Activated T-cell treated with anti-CD3 and anti-CD28 coated beads, Interleukin-2, amount 50 U/mL, for 72 hours (primary cell): ENCODE data around the gene TNNC2. TPM values are rescaled to one million over a fixed set of nuclear protein-coding genes. Genes with fewer than 3 reads are reported as not detected.
A peak's percentile ranks its signal among the peaks of the same experiment; 100 is the strongest.

Experiments
- ATAC-seq, 2 donors: fragments of 150-1000 bp; cut with Tn5 transposase; replicated peaks in 1 of 2; 2 replicates each; pipeline ENCODE4 v1.10.0; 2021; ENCODE audit warnings: moderate library complexity in 2 of 2, mild to moderate bottlenecking in 1 of 2
- DNase-seq, 2 donors: peaks; one replicate each; pipeline ENCODE4 v3.0.0; 2021 to 2022; ENCODE audit warnings: mixed read lengths in 1 of 2
- H3K27ac Mint-ChIP-seq: one replicate; pipeline ENCODE4 v1.8.0; 2022; ENCODE audit warnings: mild to moderate bottlenecking, moderate library complexity, mixed read lengths
- H3K27me3 Mint-ChIP-seq: one replicate; pipeline ENCODE4 v1.8.0; 2022; ENCODE audit warnings: low read depth, mixed read lengths
- H3K36me3 Mint-ChIP-seq, 2 donors: one replicate each; pipeline ENCODE4 v1.8.0; 2022; ENCODE audit warnings: mixed read lengths in 2 of 2, mild to moderate bottlenecking in 1 of 2; ENCODE audit not compliant: insufficient read depth in 2 of 2
- H3K4me1 Mint-ChIP-seq: one replicate; pipeline ENCODE4 v1.8.0; 2022; ENCODE audit warnings: low read depth, mixed read lengths
- H3K4me3 Mint-ChIP-seq, 2 donors: one replicate each; pipeline ENCODE4 v1.8.0; 2022; ENCODE audit warnings: mild to moderate bottlenecking in 2 of 2, mixed read lengths in 2 of 2, moderate library complexity in 2 of 2
- H3K9me3 Mint-ChIP-seq, 2 donors: one replicate each; pipeline ENCODE4 v1.8.0; 2022; ENCODE audit warnings: mixed read lengths in 2 of 2
- total RNA-seq, 2 donors: library from RNA; stranded (reverse); gene quantifications; one replicate each; pipeline ENCODE4 v1.2.3, GENCODE V29; 2022

Gene TNNC2
- total RNA-seq, 2 donors from 2014 or later, result 0.49 TPM; not detected in 1

DNA sequence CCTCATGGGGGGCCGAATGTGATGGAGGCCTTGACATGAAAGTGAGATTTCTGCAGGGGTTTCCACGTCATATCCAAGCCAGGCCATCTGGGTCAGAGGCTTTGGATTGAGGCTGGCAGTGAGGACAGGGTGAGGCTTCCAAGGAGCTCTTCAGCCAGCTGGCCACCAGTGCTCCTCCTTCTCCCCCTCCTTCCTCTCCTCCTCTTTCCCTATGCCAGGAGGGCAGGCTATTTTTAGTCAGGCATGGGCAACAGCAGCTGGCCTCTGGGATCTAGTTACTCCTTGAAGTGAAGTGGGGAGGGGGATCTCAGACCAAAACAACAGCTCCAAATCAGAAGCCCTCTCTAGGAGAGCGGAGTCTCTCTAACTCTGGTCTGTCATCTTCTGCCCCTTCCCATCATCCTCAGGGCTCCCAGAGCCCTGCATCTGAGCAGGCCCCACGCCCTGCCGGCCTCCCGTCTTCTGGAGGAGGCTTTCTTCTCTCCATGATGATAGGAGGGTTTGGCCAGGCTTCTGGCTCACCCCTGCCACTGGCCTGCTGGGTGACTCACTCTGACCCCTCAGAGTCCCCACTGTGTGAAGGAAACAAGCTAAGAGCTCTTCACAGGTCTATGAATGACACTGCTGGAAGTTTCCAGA lies 612 bp downstream of the TNNC2 start:
- Mint-ChIP-seq H3K36me3 (no peaks in the 10 kb centered on the region), H3K27ac (no peak overlapping the region), H3K9me3 (no peaks in the 10 kb centered on the region), H3K27me3 (peaks cover 34% of the 10 kb centered on the region), H3K4me1 (peaks cover 18% of the 10 kb centered on the region), H3K4me3 (no peak overlapping the region)
- no peak for DNase-seq
- ATAC-seq, result no peak

DNA sequence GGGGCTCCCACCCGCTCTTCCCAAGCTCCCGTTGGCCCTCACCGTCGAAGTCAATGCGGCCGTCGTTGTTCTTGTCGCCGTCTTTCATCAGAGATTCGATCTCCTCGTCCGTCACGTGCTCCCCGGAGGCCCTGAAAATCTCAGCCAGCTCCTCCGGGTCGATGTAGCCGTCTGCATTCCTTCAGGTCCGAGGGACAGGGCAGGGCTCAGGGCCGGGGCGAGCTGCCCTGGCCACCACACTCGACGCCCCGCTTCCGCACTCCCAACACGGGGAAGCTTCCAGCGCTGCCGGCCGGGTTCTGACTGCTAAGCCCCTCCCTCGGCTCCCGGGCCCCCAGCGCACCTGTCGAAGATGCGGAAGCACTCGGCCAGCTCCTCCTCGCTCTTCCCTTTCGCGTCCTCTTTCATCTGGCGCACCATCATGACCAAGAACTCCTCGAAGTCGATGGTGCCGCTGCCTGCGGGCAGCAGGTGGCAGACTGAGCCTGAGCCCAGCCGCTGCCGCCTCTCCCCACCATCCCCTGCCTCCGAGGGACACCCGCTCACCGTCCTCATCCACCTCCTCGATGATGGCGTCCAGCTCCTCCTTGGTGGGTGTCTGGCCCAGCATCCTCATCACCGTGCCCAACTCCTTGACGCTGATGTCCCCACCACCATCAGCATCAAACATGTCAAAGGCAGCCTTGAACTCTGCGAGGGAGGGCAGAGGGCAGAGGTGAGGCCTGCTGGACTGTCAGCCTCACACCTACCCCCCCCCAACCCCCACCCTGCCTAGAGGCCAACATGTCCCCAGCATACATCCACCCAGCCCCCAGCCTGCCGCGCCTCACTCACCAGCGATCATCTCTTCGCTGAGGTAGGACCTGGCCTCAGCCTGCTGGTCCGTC lies 2.9 kb downstream of the TNNC2 start:
- H3K36me3 Mint-ChIP-seq, result no peaks in the 10 kb centered on the region

DNA sequence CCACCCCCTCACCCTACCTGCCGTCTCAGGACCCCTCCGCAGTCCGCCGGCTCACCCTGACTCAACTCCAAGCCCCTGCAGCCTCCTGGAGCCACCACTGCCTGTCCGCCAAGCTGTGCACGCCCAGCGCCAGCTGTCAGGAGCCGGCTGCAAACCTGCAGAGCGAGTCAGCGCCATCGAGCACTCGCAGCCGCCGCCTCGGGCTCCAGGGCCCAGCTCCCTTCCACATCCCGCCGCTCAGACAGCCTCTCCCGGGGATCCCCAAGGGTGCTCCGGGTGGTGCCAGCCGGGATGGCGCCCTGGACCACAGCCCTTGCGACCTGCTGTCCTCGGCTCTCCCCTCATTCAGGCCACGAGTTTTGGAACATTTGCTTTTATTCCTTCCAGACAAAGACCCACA lies 4.3 kb downstream of the TNNC2 start:
- Mint-ChIP-seq H3K4me3 (peak overlapping the region; percentile 10 to 45), H3K27ac (no peak overlapping the region), H3K4me1 (peaks cover 18% of the 10 kb centered on the region), H3K9me3 (no peaks in the 10 kb centered on the region), H3K27me3 (peaks cover 41% of the 10 kb centered on the region), H3K36me3 (no peaks in the 10 kb centered on the region)
- DNase-seq (peak in 1 of 2 donors; percentile 15), ATAC-seq (peak in 1 of 2 donors; percentile 23)

More for the DNA sequence above, 2.9 kb downstream of the TNNC2 start:
- Mint-ChIP-seq H3K27me3 (peaks cover 41% of the 10 kb centered on the region), H3K4me1 (peaks cover 18% of the 10 kb centered on the region), H3K4me3 (peak overlapping the region; percentile 77 to 90), H3K9me3 (no peaks in the 10 kb centered on the region), H3K27ac (no peak overlapping the region)
- DNase-seq, result peak; percentile 64 to 67
- ATAC-seq, result peak; percentile 79 to 87

DNA sequence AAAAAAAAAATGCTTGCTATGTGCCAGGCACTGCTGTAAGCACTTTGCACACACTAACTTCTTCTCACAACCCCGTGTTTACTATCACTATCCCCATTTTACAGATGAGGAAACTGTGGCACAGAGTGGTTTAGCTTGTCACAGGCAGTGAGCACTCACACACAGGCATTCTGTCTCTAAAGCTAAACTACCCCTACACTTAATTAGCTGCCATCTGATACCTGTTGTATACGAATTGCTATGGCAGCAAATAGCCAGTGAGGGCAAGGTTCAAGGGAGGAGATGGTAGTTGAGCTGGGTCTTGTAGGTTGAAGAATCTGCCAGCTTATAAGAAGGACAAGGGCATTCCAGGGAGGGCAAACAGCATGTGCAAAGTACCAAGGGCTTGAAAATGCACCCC lies 5.2 kb downstream of the TNNC2 start:
- H3K36me3 Mint-ChIP-seq, result peaks cover 0 to under 1% of the 10 kb centered on the region in 2 donors
- peaks cover 18% of the 10 kb centered on the region for H3K4me1 Mint-ChIP-seq
- no peaks in the 10 kb centered on the region for H3K9me3 Mint-ChIP-seq
- H3K27ac Mint-ChIP-seq, result no peak overlapping the region
- H3K27me3 Mint-ChIP-seq, result peaks cover 41% of the 10 kb centered on the region
- ATAC-seq (no peak), DNase-seq (no peak)
- no peak overlapping the region for H3K4me3 Mint-ChIP-seq

DNA sequence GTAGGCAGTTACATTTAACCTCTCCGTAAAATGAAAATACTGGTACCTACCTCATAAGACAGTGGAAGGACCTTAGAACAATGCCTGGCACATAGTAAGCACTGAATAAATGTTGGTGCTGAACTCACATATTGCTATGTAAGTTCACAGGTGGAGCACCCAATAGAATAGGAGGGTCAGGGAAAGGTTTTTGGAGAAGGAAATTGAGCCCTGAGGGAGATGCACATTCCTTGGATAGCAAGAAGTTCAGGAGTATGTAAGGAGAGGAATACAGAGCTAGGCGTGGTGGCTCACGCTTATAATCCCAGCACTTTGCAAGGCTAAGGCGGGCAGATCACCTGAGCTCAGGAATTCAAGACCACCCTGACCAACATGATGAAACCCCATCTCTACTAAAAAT lies 7.6 kb downstream of the TNNC2 start:
- DNase-seq (no peak), ATAC-seq (no peak)
- Mint-ChIP-seq H3K4me3 (no peak overlapping the region), H3K27ac (no peak overlapping the region), H3K4me1 (peaks cover 27% of the 10 kb centered on the region), H3K9me3 (no peaks in the 10 kb centered on the region), H3K27me3 (peaks cover 35% of the 10 kb centered on the region), H3K36me3 (peaks cover 5 to 10% of the 10 kb centered on the region in 2 donors)

DNA sequence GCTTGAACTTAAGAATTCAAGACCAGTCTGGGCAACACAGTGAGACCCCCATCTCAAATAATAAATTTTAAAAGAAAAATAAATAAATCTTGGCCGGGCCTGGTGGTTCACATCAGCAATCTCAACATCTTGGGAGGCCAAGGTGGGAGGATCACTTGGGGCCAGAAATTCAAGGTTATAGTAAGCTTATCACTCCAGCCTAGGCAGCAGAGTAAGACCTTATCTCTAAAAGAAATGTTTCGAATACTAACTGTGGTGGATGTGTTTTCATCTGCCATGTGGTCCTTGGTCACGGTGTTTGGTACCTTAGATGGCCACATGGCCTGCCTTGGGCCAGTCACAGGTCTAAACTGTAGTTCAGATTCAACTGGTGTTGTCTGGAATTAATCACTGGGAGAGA lies 8.9 kb downstream of the TNNC2 start:
- DNase-seq, result no peak
- Mint-ChIP-seq H3K9me3 (no peaks in the 10 kb centered on the region), H3K4me1 (peaks cover 20% of the 10 kb centered on the region), H3K36me3 (peaks cover 8 to 16% of the 10 kb centered on the region in 2 donors), H3K27ac (no peak overlapping the region), H3K27me3 (peaks cover 22% of the 10 kb centered on the region), H3K4me3 (no peak overlapping the region)
- ATAC-seq, result no peak

DNA sequence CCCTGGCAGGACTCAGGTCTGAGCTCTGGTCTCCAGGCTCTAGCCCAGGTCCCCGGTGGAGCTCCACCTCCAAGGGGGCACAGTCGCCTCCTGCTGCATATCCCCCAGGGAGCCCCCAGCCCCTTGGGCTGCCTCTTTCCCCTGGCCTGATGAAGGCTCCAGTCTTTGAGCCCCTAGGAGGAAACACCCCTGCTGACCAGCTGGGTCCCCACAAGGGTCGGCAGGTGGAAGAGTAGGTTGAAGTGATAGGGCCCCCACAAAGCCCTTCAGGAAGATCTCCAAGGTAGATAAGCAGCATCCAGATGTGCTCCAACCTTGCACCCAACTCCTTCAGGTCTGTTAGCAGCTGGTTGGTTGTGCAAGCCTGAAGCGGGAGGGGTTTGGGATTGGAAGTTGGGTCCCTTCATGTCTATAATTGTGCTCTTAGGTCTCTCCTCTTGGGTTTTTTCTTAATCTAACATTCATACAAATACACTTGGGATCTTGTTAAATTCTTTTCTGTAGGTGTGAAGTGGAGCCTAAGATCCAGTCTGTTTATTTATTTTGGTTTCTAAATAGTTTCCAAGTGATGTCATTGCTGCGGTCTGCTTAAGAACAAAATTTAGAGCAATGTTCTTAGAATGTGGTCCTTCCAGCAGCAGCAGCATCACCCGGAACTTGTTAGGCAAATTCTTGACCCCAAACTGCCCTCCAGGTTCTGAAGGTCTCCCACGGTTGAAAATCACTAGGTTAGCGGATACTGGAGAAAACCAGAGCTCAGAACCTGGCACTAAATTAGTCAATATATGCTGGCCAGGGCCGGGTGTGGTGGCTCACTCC lies 9.5 kb downstream of the TNNC2 start:
- ATAC-seq, result no peak
- Mint-ChIP-seq H3K4me3 (no peak overlapping the region), H3K27ac (no peak overlapping the region), H3K27me3 (peaks cover 16% of the 10 kb centered on the region), H3K4me1 (peaks cover 22% of the 10 kb centered on the region), H3K9me3 (no peaks in the 10 kb centered on the region), H3K36me3 (peaks cover 11 to 22% of the 10 kb centered on the region in 2 donors)
- no peak for DNase-seq

DNA sequence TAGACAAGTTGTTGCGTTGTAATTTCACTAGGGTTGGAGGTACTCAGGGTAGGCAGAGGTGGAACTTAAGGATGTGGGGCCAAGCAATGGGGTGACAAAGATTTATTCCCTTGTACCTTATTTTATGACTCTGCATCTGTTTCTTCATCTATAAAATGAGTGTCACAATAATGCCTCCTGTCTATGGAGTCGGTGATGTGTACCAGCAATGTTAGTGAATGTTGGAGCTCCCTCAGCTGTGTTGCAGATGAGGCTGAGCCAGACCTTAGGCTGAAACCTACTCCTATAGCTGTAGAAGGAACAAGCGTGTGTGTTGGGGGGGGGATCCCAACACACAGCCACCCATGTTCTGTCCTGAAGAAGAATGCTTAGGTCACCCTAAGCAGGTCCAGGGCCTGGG lies 10.2 kb downstream of the TNNC2 start:
- peaks cover 25% of the 10 kb centered on the region for H3K4me1 Mint-ChIP-seq
- no peak for ATAC-seq
- H3K36me3 Mint-ChIP-seq, result peaks cover 11 to 24% of the 10 kb centered on the region in 2 donors
- peak overlapping the region; percentile 5 for H3K27ac Mint-ChIP-seq
- H3K4me3 Mint-ChIP-seq, result no peak overlapping the region
- no peaks in the 10 kb centered on the region for H3K9me3 Mint-ChIP-seq
- H3K27me3 Mint-ChIP-seq, result peaks cover 10% of the 10 kb centered on the region
- DNase-seq, result no peak

DNA sequence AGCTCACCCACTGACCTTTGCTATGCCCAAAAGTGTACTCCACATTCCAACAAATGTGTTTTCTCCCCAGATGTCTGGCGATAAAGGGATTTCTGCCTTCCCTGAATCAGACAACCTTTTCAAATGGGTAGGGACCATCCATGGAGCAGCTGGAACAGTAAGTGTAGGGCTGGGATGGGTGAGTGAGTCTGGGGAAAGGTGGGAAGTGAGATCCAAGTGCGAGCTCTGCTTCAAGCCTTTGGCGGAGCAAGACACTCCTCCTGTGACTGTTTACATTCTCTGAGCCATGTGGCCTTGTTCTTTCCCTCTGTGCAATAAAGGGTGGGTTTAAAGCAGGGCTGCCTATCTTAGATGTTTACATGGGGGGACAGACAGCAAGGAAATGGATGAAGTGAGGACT lies 12.8 kb downstream of the TNNC2 start:
- peaks cover 36% of the 10 kb centered on the region for H3K4me1 Mint-ChIP-seq
- H3K4me3 Mint-ChIP-seq, result peak overlapping the region in 1 of 2 donors; percentile 17

DNA sequence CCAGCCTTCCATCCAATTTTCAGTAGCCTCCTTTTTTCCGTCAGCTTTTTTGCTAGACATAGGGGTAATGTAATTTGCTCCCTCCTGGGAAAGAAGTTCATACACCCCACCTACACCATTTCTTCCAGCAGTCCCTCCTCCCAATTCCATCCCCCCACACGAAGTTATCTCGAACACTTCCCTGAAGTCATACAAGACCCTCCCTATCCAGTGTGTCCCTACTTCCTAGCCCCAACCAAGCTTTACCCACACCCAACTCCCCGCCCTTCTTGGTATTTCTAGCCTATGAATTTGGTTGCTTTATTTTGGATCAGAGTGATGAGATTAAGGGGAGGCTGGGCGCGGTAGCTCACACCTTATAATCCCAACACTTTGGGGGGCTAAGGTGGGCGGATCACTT lies 13.6 kb downstream of the TNNC2 start:
- ATAC-seq, result no peak
- Mint-ChIP-seq H3K27me3 (no peaks in the 10 kb centered on the region), H3K4me3 (peak overlapping the region; percentile 86 to 96), H3K4me1 (peaks cover 36% of the 10 kb centered on the region), H3K9me3 (no peaks in the 10 kb centered on the region), H3K27ac (peak overlapping the region; percentile 93), H3K36me3 (peaks cover 14 to 39% of the 10 kb centered on the region in 2 donors)
- no peak for DNase-seq

More for the DNA sequence above, 12.8 kb downstream of the TNNC2 start:
- Mint-ChIP-seq H3K27ac (no peak overlapping the region), H3K36me3 (peaks cover 14 to 39% of the 10 kb centered on the region in 2 donors), H3K9me3 (no peaks in the 10 kb centered on the region), H3K27me3 (no peaks in the 10 kb centered on the region)
- DNase-seq, result no peak
- ATAC-seq, result no peak

DNA sequence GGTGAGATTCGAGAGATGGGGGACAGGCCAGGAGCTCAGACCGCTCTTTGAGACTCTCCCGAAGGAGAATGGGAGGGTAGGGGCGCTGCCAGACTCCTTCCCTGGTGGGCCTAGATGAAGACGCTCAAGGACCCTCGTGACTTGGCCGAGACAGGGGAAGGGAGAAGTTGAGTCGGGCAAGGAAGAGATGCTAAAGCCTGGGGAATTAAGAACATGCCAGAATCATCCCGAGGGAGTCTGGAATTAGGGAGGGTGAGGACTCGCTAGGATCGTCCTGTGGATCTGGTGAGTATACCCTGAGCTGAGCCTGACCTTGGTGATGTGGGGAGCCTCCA lies 14.1 kb downstream of the TNNC2 start:
- Mint-ChIP-seq H3K27me3 (no peaks in the 10 kb centered on the region), H3K9me3 (no peaks in the 10 kb centered on the region), H3K4me1 (peaks cover 36% of the 10 kb centered on the region), H3K36me3 (peaks cover 14 to 40% of the 10 kb centered on the region in 2 donors), H3K4me3 (peak overlapping the region; percentile 86 to 96), H3K27ac (peak overlapping the region; percentile 93)
- DNase-seq (no peak), ATAC-seq (no peak)

DNA sequence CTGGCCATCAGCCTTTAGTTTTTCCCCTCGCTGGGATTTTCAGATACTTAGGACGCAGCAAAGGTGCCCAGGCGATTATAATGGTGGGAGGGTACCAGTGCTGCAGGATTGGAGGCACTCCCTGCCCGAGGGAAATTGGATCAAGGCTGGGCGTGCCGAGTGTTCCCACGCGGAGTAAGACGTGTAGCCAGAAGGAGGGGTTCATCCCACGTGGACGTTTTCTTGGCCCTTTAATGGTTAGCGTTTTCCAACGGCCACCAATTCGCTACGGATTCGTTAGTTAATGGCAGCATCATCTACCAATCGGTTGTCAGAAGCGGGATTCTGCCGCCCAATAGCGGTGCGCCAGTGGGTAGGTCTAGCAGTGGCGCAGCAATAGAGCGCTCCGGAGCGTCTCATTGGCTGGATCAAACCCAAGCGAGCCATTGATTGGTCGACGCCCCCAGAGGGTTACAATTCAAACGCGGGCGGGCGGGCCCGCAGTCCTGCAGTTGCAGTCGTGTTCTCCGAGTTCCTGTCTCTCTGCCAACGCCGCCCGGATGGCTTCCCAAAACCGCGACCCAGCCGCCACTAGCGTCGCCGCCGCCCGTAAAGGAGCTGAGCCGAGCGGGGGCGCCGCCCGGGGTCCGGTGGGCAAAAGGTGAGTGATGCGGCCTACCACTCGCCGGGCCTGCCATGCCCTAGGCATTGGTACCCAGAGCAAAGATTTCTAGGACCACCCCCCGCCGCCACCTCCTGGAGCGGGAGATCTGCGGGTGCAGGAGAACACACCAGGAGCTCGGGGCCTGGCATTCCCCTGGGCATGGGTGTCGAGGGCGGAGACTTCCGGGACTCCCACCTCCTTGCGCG lies 14.7 kb downstream of the TNNC2 start, which contains the start of gene UBE2C:
TSS of gene UBE2C (plus strand) at position 488 of the 849 bp plus-strand sequence. CDS start at position 540, 52 bp downstream.
- Mint-ChIP-seq H3K27me3 (no peaks in the 10 kb centered on the region), H3K27ac (peak within 1 kb of the TSS; percentile 93), H3K4me1 (peaks cover 36% of the 10 kb centered on the region), H3K4me3 (peak within 1 kb of the TSS; percentile 86 to 96), H3K9me3 (no peaks in the 10 kb centered on the region), H3K36me3 (peaks cover 14 to 42% of the 10 kb centered on the region in 2 donors)
- peak; percentile 93 to 96 for DNase-seq
- ATAC-seq, result peak; percentile 99
